GM19351 (cell line): ENCODE results near the gene LIN7C.
"Not testable (repeated sequence)": the region's sequence is repeated elsewhere in the genome, so short reads cannot be mapped to it uniquely, and the experiment has no call there.

Experiments
- ATAC-seq: cut with Tn5 transposase; IDR thresholded peaks from one replicate; pipeline ENCODE4 v1.9.1; 2021; ENCODE audit warnings: mild to moderate bottlenecking, moderate library complexity; ENCODE audit not compliant: unreplicated experiment

Gene LIN7C

GRCh38 chr11:27506200-27507182 is at the start of gene LIN7C:
LIN7C (minus strand) TSS chr11:27506769; CDS start chr11:27506752, 17 bp downstream.
- ATAC-seq: peak; percentile 89

- ATAC-seq: no peak
These were observed 48.7 kb upstream of the LIN7C start for GRCh38 chr11:27555264-27555663.

GRCh38 chr11:27553186-27553585 is 46.6 kb upstream of the LIN7C start:
- no peak for ATAC-seq

- no peak for ATAC-seq
These were observed 45.8 kb upstream of the LIN7C start for GRCh38 chr11:27552341-27552740.

- ATAC-seq: peak; percentile 74
These were observed 44.6 kb upstream of the LIN7C start for GRCh38 chr11:27551127-27551526.

GRCh38 chr11:27545946-27546345 is 39.4 kb upstream of the LIN7C start:
- ATAC-seq: no peak

- no peak for ATAC-seq
These were observed 38.5 kb upstream of the LIN7C start for GRCh38 chr11:27545035-27545434.

- ATAC-seq: no peak
These were observed 35.2 kb upstream of the LIN7C start for GRCh38 chr11:27541790-27542189.

- ATAC-seq: no peak
These were observed 33.5 kb upstream of the LIN7C start for GRCh38 chr11:27540051-27540450.

- ATAC-seq: no peak
These were observed 28.5 kb upstream of the LIN7C start for GRCh38 chr11:27535103-27535502.

GRCh38 chr11:27532652-27533325 is 26.2 kb upstream of the LIN7C start:
- no peak for ATAC-seq

GRCh38 chr11:27528712-27529111 is 22.1 kb upstream of the LIN7C start:
- no peak for ATAC-seq

- ATAC-seq: no peak
These were observed 20.0 kb upstream of the LIN7C start for GRCh38 chr11:27526535-27526934.

- no peak for ATAC-seq
These were observed 19.4 kb upstream of the LIN7C start for GRCh38 chr11:27525824-27526516.

- ATAC-seq: no peak
These were observed 17.6 kb upstream of the LIN7C start for GRCh38 chr11:27524155-27524554.

GRCh38 chr11:27520226-27520625 is 13.7 kb upstream of the LIN7C start:
- ATAC-seq: no peak

- ATAC-seq: no peak
These were observed 11.9 kb upstream of the LIN7C start for GRCh38 chr11:27518518-27518917.

GRCh38 chr11:27517490-27517889 is 10.9 kb upstream of the LIN7C start:
- not testable (repeated sequence) for ATAC-seq

GRCh38 chr11:27514558-27514957 is 8.0 kb upstream of the LIN7C start:
- ATAC-seq: no peak

GRCh38 chr11:27514076-27514475 is 7.5 kb upstream of the LIN7C start:
- no peak for ATAC-seq

- ATAC-seq: no peak
These were observed 6.8 kb upstream of the LIN7C start for GRCh38 chr11:27513389-27513788.
